ENCODE measurements around the gene SOX5.
"Not testable (repeated sequence)": the region's sequence is repeated elsewhere in the genome, so short reads cannot be mapped to it uniquely, and the experiment has no call there.

GRCh38 chr12:23822883-23823282 lies 126.6 kb downstream of the SOX5 start:
- not testable (repeated sequence) for TF ChIP-seq EZH2 (optimal IDR thresholded peaks at IDR 0.05; ENCODE audit: low read depth, low read length); EZH2phosphoT487 (IDR thresholded peaks at IDR 0.05; ENCODE audit: low read length)
- TF ChIP-seq, protein P1, sequence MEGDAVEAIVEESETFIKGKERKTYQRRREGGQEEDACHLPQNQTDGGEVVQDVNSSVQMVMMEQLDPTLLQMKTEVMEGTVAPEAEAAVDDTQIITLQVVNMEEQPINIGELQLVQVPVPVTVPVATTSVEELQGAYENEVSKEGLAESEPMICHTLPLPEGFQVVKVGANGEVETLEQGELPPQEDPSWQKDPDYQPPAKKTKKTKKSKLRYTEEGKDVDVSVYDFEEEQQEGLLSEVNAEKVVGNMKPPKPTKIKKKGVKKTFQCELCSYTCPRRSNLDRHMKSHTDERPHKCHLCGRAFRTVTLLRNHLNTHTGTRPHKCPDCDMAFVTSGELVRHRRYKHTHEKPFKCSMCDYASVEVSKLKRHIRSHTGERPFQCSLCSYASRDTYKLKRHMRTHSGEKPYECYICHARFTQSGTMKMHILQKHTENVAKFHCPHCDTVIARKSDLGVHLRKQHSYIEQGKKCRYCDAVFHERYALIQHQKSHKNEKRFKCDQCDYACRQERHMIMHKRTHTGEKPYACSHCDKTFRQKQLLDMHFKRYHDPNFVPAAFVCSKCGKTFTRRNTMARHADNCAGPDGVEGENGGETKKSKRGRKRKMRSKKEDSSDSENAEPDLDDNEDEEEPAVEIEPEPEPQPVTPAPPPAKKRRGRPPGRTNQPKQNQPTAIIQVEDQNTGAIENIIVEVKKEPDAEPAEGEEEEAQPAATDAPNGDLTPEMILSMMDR (IDR thresholded peaks at IDR 0.05; ENCODE audit: low read length), result not testable (repeated sequence)

Data from MM.1S (cell line).